Hepatocyte (in vitro differentiated cells): Measurements from ENCODE around the gene COPB1.
"Not testable (repeated sequence)": the region's sequence is repeated elsewhere in the genome, so short reads cannot be mapped to it uniquely, and the experiment has no call there.

Experiments used
- CTCF ChIP-seq: fragments of 200-600 bp; sonication (generic); IDR thresholded peaks from 2 replicates; pipeline ENCODE4 v1.5.1; 2016; ENCODE audit warnings: antibody characterized with exemption, mild to moderate bottlenecking; ENCODE audit not compliant: poor library complexity
- EZH2 ChIP-seq: fragments of 200-600 bp; sonication (generic); IDR thresholded peaks from 2 replicates; pipeline ENCODE4 v1.6.1; 2016; ENCODE audit warnings: antibody characterized with exemption, mild to moderate bottlenecking, borderline replicate concordance
- EZH2phosphoT487 ChIP-seq: fragments of 200-600 bp; sonication (generic); IDR thresholded peaks from one replicate; pipeline ENCODE4 v1.6.1; 2018; ENCODE audit warnings: antibody characterized with exemption, mild to moderate bottlenecking, low read depth, moderate library complexity; ENCODE audit not compliant: unreplicated experiment, severe bottlenecking

DNA sequence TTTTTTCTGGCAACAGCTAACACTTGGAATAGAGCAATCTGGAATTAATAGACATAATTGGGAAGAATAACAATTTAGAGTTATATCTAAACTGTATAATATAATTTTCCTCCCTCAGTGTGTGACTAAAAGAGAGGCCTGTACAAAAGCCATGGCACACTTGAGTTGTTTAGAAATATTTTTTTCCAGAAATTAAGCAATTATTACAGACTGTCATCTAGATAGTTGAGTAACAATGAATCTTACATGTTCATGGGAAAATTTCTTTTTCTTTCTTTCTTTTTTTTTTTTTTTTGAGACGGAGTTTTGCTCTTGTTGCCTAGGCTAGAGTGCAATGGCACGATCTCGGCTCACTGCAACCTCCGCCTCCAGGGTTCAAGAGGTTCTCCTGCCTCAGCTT lies 35.6 kb upstream of the COPB1 start:
- TF ChIP-seq CTCF, EZH2, EZH2phosphoT487: not testable (repeated sequence)
